GM04504 (cell line): ENCODE measurements around the gene RNU5D-1.

Experiments
- DNase-seq: peaks from one replicate; pipeline ENCODE4 v3.0.0-alpha.2; 2012; ENCODE audit warnings: low read depth

Gene RNU5D-1

DNA sequence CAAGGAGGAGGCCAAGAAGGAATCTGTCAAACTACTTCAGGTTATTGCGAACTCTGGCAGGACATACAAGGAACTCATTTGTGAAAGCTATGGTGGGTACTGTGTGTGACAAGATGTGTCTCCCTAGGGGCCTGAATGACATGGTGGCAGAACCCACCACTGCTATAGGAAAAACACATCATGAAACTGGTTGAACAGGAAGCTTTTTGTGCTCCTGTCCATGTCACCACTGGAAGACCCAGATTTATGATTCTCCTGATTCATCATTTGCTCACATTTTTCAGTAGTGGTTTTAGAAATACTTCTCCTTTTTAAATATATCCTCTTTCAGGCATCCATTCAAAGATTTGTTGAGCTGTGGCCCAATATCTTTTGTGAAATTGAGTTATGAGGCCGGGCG is 32.8 kb downstream of the RNU5D-1 start:
- DNase-seq, result no peak

GRCh38 chr1:44696789-44697345 is 34.1 kb downstream of the RNU5D-1 start:
- DNase-seq, result no peak

GRCh38 chr1:44696101-44696500 is 34.9 kb downstream of the RNU5D-1 start:
- DNase-seq, result no peak

- no peak for DNase-seq
Measured at GRCh38 chr1:44695671-44696070, 35.3 kb downstream of the RNU5D-1 start.

DNA sequence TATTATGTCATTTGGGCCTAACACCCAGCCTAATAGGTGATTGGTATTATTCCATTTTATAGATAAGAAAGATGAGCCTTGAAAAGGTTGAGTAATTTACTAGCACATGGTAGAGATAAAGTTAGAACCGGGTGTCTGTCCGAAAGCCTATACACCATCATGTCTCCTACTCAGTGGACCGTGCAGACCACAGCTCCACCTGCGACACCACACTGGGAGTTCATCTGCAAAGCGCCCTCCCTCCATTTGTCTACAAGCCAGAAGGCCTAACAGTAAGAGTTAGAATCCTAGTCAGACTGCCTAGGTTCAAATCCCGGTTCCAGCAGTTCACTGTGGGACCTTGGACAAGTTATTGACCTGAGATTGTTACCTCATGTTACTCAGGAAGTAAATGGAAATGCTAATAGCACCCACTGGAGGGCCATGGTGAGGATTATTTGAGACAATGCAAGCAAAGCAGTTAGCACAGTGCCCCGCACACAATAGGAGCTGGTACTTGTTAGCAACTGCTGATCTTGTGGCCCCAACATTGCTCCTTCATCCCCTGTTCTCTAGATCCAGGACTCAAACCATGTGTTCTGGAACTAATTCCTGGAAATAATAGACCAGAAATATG is 36.0 kb downstream of the RNU5D-1 start:
- no peak for DNase-seq

DNA sequence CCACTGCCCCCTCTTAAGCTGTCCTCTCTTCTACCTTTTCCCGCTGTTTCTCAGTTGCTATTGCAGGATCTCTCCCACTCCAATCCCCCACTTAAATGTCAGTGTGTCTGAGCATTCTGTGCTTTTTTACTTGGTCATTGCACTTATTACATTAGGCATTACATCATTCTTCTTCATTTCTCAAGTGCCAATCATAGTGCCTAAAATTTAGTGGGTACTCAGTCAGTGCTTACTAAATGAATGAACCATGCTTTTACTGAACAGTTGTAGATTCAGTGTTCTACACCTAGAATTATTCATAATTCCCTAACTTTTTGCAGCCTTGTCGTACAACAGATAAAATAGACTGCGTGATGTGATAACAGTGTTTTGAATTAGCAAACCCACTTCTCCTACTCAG is 37.1 kb downstream of the RNU5D-1 start:
- no peak for DNase-seq

GRCh38 chr1:44693159-44693558 is 37.8 kb downstream of the RNU5D-1 start:
- DNase-seq, result no peak

GRCh38 chr1:44689447-44689765 is 41.6 kb downstream of the RNU5D-1 start:
- no peak for DNase-seq

GRCh38 chr1:44688760-44689446 is 42.1 kb downstream of the RNU5D-1 start:
- DNase-seq, result no peak

DNA sequence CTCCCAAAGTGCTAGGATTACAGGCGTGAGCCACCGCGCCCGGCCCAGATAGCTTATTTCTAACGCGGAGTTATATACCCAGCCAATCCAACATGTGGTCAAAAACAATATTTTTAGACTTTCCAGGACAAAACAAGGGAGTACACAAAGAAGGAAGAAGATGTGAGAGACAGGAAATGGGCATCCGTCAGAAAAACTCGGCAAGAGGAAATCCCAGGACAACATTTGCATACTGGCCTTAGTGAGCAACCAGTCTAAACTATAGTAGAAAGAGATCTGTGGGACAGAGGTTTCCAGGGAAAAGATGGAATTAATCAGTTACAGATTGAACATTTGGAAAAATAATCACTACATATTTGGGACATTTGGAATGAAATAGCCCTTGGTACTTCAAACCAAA is 45.1 kb downstream of the RNU5D-1 start:
- DNase-seq, result no peak

- no peak for DNase-seq
Measured at GRCh38 chr1:44685218-44685617, 45.8 kb downstream of the RNU5D-1 start.

GRCh38 chr1:44684525-44684924 is 46.4 kb downstream of the RNU5D-1 start:
- no peak for DNase-seq

DNA sequence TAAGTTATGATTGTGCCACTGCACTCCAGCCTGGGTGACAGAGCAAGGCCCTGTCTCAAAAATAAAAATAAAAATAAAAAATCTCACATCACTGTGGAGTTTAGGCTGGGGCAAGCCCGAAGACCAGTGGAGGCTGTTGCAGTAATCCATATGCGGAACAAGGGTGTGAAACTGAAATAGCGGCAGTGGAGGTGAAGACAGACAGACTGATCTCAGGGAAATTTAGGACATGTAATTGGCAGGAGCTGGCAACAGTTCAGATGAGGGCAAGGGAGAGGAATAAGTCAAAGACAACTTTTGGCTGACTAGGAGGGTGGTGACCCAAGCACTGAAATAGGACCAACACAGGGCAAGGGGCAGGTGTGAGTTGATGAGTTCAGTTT is 48.1 kb downstream of the RNU5D-1 start:
- DNase-seq, result no peak

GRCh38 chr1:44681905-44682882 is 48.8 kb downstream of the RNU5D-1 start:
- no peak for DNase-seq
